Ovary (tissue), 9 donors: ENCODE data around the gene UGT1A1. TPM values are rescaled to one million over a fixed set of nuclear protein-coding genes. Genes with fewer than 3 reads are reported as not detected.

Source experiments
- DNase-seq, 5 donors: peaks; one replicate each; pipeline ENCODE4 v3.0.0-alpha.2; 2019 to 2020
- H3K27ac ChIP-seq, 2 donors: fragments of 200-600 bp; one replicate each; pipeline versions ENCODE4 v1.5.1 to v1.8.0; 2019 to 2022
- H3K27me3 ChIP-seq: fragments of 200-600 bp; one replicate; pipeline ENCODE4 v1.8.0; 2022
- H3K36me3 ChIP-seq: fragments of 200-600 bp; sonication (generic); one replicate; pipeline ENCODE4 v1.5.1; 2019
- H3K4me1 ChIP-seq: one replicate; pipeline ENCODE4 v1.8.1; 2013; ENCODE audit warnings: mild to moderate bottlenecking, moderate library complexity; ENCODE audit not compliant: insufficient read depth
- H3K4me3 ChIP-seq: fragments of 200-600 bp; sonication (generic); one replicate; pipeline ENCODE4 v1.5.1; 2017
- H3K9me3 ChIP-seq, 2 donors: fragments of 200-600 bp in 1 of 2; sonication (generic) in 1 of 2; one replicate each; pipeline versions ENCODE4 v1.5.1 to v1.8.1; 2013 to 2019; ENCODE audit warnings: mild to moderate bottlenecking in 1 of 2, moderate library complexity in 1 of 2
- EP300 ChIP-seq: sonication (generic); formaldehyde crosslinking; IDR thresholded peaks from one replicate; pipeline ENCODE4 v1.6.1; 2017; ENCODE audit warnings: antibody characterized with exemption
- POLR2A ChIP-seq: fragments of 450-650 bp; IDR thresholded peaks from one replicate; pipeline ENCODE4 v1.6.1; 2017; ENCODE audit warnings: antibody characterized with exemption, mild to moderate bottlenecking, moderate library complexity
- WGBS, 3 donors: extraction: QIAGEN DNeasy Blood & Tissue Kit in 1 of 3; methylation state at CpG; one replicate each; pipeline versions ENCODE4 v1.1.5 to v1.1.7; 2013 to 2017; 5-methylcytosine and 5-hydroxymethylcytosine counted together
- intact Hi-C, 4 donors: fragments of 100-400 bp; cut with DNase I; formaldehyde crosslinking; loops; one replicate each; pipeline versions ENCODE4 v1.11.0 to v1.15.1; 2022 to 2023
- polyA plus RNA-seq, 2 donors: library from polyadenylated mRNA; stranded (reverse); fragments of 200-250 nt in 1 of 2; fragments of 350-450 nt in 1 of 2; fragmentation: Illumina TruSeq in 1 of 2; extraction: RNeasy Lipid Tissue Mini Kit (QIAGEN cat#74804) in 1 of 2; gene quantifications; one replicate each; pipeline ENCODE4 v1.2.3, GENCODE V29; 2013 to 2014
- total RNA-seq, 7 donors: library from RNA; depleted of rRNA in 2 of 7; stranded (reverse); fragments of >200 nt in 2 of 7; fragmentation: NEBNext Ultra II Directional in 3 of 7; extraction: Animal tissue kit (Norgen Biotek cat#: 25700) in 3 of 7; gene quantifications; one replicate each; pipeline versions ENCODE4 v1.1.0 to v1.2.4, GENCODE V29; 2016 to 2023
- TF ChIP-seq, protein P1 (sequence below), 3 donors: fragments of 450-650 bp in 2 of 3; fragments of 200-600 bp in 1 of 3; IDR thresholded peaks; one replicate each; pipeline versions ENCODE4 v1.5.1 to v1.8.0; 2016 to 2022; ENCODE audit warnings: antibody characterized with exemption in 3 of 3, mild to moderate bottlenecking in 1 of 3
- donor health status: DM: no; HTN: no; CAD: no; lungs with moderate emphysema.
- donor health status: DM: no; HTN: no; CAD: no.
- donor health status: Bipolar disorder and iron deficiency.
- donor health status: DM: yes; HTN: yes; CAD: no.
- donor health status: DM: no; HTN: no; CAD: no.
- donor health status: DM: yes; HTN: yes; CAD: no.

Gene UGT1A1
- total and polyA plus RNA-seq, 9 donors = 0.13 to 0.15 TPM; not detected in 7

DNA sequence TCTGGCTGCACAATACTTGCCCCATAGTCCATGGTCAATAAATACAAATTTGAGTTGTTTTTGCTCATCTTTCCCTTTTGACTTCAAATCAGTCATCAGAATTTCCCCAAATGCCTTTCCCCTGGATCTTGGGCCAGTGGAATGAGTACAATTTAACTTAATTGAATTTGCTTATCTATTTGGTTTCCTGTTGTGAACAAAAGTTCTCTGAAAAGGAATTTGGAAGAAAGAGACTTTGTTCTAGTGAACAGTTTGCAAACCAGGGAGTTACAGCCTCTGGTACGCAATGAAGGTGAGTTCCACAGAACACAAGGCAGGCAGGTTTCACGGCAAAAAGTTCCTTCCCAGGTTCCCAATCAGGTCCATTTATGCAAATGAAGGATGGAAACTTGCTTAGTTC lies 1.2 kb upstream of the UGT1A1 start:
- no peak overlapping the region for H3K27ac ChIP-seq
- 84 to 88% (median 86%) methylated on average over 2 of the region's 2 CpGs for WGBS, 3 donors

DNA sequence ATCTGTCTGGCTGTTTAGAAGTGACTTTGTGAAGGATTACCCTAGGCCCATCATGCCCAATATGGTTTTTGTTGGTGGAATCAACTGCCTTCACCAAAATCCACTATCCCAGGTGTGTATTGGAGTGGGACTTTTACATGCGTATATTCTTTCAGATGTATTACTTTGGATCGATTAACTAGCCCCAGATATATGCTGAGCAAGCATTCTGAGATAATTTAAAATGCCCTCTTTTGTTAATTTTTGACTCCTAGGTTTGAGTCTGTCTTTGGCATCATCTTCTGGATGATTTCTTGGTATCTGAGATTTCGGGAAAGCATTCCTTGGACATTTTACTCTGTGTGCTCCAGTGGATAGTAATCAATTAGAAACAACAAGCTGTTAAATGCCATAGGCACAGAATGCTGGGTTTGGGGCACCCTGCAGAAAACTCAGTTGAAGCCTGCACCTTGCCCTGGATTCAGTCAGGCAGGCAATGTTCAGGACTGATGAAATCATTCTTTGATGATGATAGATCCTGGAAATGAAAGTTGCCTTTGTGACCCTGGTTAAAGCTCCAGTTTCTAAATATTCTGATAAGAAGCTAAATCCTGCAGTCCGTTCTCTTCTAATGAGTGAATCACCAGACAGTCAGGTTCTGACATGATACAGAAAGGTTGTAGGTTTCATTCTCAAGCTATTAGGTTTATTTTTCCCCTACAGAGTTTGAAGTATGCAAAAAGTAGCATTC lies 1.1 kb downstream of the UGT1A1 start:
- no peak overlapping the region for H3K27ac ChIP-seq

More for the DNA sequence above, 1.2 kb upstream of the UGT1A1 start:
- intact Hi-C loops = no loop called here
- Histone ChIP-seq H3K36me3 (no peaks in the 10 kb centered on the region), H3K27me3 (no peaks in the 10 kb centered on the region), H3K4me3 (no peak overlapping the region), H3K9me3 (no peaks in the 10 kb centered on the region), H3K4me1 (no peaks in the 10 kb centered on the region)
- no peak for DNase-seq
- TF ChIP-seq POLR2A (no peak), EP300 (no peak)
- TF ChIP-seq, protein P1, sequence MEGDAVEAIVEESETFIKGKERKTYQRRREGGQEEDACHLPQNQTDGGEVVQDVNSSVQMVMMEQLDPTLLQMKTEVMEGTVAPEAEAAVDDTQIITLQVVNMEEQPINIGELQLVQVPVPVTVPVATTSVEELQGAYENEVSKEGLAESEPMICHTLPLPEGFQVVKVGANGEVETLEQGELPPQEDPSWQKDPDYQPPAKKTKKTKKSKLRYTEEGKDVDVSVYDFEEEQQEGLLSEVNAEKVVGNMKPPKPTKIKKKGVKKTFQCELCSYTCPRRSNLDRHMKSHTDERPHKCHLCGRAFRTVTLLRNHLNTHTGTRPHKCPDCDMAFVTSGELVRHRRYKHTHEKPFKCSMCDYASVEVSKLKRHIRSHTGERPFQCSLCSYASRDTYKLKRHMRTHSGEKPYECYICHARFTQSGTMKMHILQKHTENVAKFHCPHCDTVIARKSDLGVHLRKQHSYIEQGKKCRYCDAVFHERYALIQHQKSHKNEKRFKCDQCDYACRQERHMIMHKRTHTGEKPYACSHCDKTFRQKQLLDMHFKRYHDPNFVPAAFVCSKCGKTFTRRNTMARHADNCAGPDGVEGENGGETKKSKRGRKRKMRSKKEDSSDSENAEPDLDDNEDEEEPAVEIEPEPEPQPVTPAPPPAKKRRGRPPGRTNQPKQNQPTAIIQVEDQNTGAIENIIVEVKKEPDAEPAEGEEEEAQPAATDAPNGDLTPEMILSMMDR (IDR thresholded peaks at IDR 0.05) = no peak

GRCh38 chr2:233764264-233764663 lies 4.2 kb downstream of the UGT1A1 start:
- Histone ChIP-seq H3K27ac (no peak overlapping the region), H3K9me3 (no peaks in the 10 kb centered on the region), H3K4me3 (no peak overlapping the region), H3K27me3 (no peaks in the 10 kb centered on the region), H3K36me3 (no peaks in the 10 kb centered on the region), H3K4me1 (no peaks in the 10 kb centered on the region)
- no peak for DNase-seq
- no peak for TF ChIP-seq POLR2A
- TF ChIP-seq, protein P1 (IDR thresholded peaks at IDR 0.05) = no peak
- WGBS, 3 donors = 50 to 65% (median 57%) methylated on average over 7 of the region's 7 CpGs
- intact Hi-C loops = no loop called here

More for the DNA sequence above, 1.1 kb downstream of the UGT1A1 start:
- Histone ChIP-seq H3K36me3 (no peaks in the 10 kb centered on the region), H3K27me3 (no peaks in the 10 kb centered on the region), H3K9me3 (no peaks in the 10 kb centered on the region), H3K4me3 (no peak overlapping the region), H3K4me1 (no peaks in the 10 kb centered on the region)
- WGBS, 3 donors = 72 to 82% (median 72%) methylated on average over 4 of the region's 4 CpGs
- intact Hi-C loops = no loop called here
- TF ChIP-seq, protein P1 (IDR thresholded peaks at IDR 0.05) = no peak
- no peak for TF ChIP-seq EP300
- TF ChIP-seq POLR2A = no peak
- DNase-seq = no peak

DNA sequence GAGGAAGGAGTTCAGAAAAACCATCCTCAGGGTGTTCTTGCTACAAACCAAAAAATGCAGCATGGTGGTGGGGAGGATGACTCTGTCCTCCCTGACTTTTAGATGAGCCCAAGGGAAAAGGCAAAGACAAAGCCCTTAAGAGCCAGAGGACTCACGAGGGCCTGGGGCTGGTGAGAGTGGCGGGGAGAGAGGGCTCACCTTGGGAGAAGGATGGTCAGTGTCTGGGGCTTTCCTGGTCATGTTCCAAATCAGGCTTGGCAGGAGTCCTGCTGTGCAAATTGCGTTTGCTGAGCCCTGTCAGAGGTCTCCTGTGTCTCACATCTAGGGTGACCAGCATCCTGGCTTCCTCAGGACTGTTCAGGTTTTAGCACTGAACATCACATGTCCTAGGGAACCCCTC lies 4.7 kb downstream of the UGT1A1 start:
- Histone ChIP-seq H3K27me3 (no peaks in the 10 kb centered on the region), H3K4me3 (no peak overlapping the region), H3K4me1 (no peaks in the 10 kb centered on the region), H3K9me3 (no peaks in the 10 kb centered on the region), H3K27ac (no peak overlapping the region), H3K36me3 (no peaks in the 10 kb centered on the region)
- TF ChIP-seq EP300 (no peak), POLR2A (no peak)
- TF ChIP-seq, protein P1 (IDR thresholded peaks at IDR 0.05) = no peak
- no peak for DNase-seq
- intact Hi-C loops = no loop called here
- 24 to 54% (median 37%) methylated on average over 3 of the region's 3 CpGs for WGBS, 3 donors
